HepG2 (cell line): Measurements from ENCODE around the gene ATG2A. TPM values are rescaled to one million over a fixed set of nuclear protein-coding genes. Genes with fewer than 3 reads are reported as not detected.

Experiments used
- CHD2 ChIP-seq: IDR thresholded peaks from 2 replicates; pipeline ENCODE4 v1.6.1; 2011; ENCODE audit warnings: low read depth, low read length, improper control_type of control experiment
- FOSL2 ChIP-seq: sonication (generic); formaldehyde crosslinking; IDR thresholded peaks from 2 replicates; pipeline ENCODE4 v1.4.0; 2020; ENCODE audit warnings: missing genetic modification reagents
- GABPB1 ChIP-seq: IDR thresholded peaks from 2 replicates; pipeline ENCODE4 v1.6.1; 2016; ENCODE audit warnings: mild to moderate bottlenecking, missing genetic modification reagents, moderate library complexity, missing compliant biosample characterization
- HNF4G ChIP-seq, 2 experiments: sonication (generic) in 1 of 2; formaldehyde crosslinking in 1 of 2; IDR thresholded peaks; 2 replicates each; pipeline versions ENCODE4 v1.4.0 to v1.6.1; 2011 to 2020; ENCODE audit warnings: borderline replicate concordance in 2 of 2, low read depth in 2 of 2, mild to moderate bottlenecking in 2 of 2, low read length in 1 of 2, missing genetic modification reagents in 1 of 2, moderate library complexity in 1 of 2
- HNRNPUL1 ChIP-seq: fragments of 200-400 bp; formaldehyde crosslinking; IDR thresholded peaks from 2 replicates; pipeline ENCODE4 v1.6.1; 2017; ENCODE audit warnings: low read depth, mild to moderate bottlenecking, low read length, moderate library complexity
- KAT8 ChIP-seq: IDR thresholded peaks from 2 replicates; pipeline ENCODE4 v1.6.1; 2016; ENCODE audit warnings: missing genetic modification reagents, missing compliant biosample characterization
- MYC ChIP-seq: sonication (generic); formaldehyde crosslinking; IDR thresholded peaks from 2 replicates; pipeline ENCODE4 v1.9.0; 2021; ENCODE audit warnings: missing genetic modification reagents, borderline replicate concordance
- NR2F2 ChIP-seq: IDR thresholded peaks from 2 replicates; pipeline ENCODE4 v1.6.1; 2012; ENCODE audit warnings: low read depth, inconsistent platforms, borderline replicate concordance
- POLR2A ChIP-seq, 2 experiments: IDR thresholded peaks; 2 replicates each; pipeline ENCODE4 v1.6.1; 2011; ENCODE audit warnings: low read depth in 2 of 2, low read length in 2 of 2, mild to moderate bottlenecking in 1 of 2, moderate library complexity in 1 of 2; ENCODE audit not compliant: insufficient read depth in 1 of 2
- RAD21 ChIP-seq: fragments of 450-650 bp; formaldehyde crosslinking; IDR thresholded peaks from 2 replicates; pipeline ENCODE4 v1.5.0; 2020; ENCODE audit warnings: mild to moderate bottlenecking
- SCMH1 ChIP-seq: sonication (generic); formaldehyde crosslinking; IDR thresholded peaks from 2 replicates; pipeline ENCODE4 v1.9.0; 2021; ENCODE audit warnings: missing genetic modification reagents, mild to moderate bottlenecking, borderline replicate concordance
- ZBTB20 ChIP-seq: sonication (generic); formaldehyde crosslinking; IDR thresholded peaks from 2 replicates; pipeline ENCODE4 v1.8.1; 2023; ENCODE audit warnings: missing genetic modification reagents, low read depth, mild to moderate bottlenecking, borderline replicate concordance
- ZNF205 ChIP-seq: IDR thresholded peaks from 2 replicates; pipeline ENCODE4 v1.6.1; 2018; ENCODE audit warnings: missing biosample characterization, missing genetic modification reagents
- ZNF253 ChIP-seq: sonication (generic); formaldehyde crosslinking; IDR thresholded peaks from 2 replicates; pipeline ENCODE4 v1.8.0; 2022; ENCODE audit warnings: mild to moderate bottlenecking, missing genetic modification reagents, borderline replicate concordance
- ZNF256 ChIP-seq: sonication (generic); formaldehyde crosslinking; conservative IDR thresholded peaks from 2 replicates; pipeline ENCODE4 v1.4.0; 2020; ENCODE audit warnings: missing genetic modification reagents
- ZNF44 ChIP-seq: sonication (generic); formaldehyde crosslinking; IDR thresholded peaks from 2 replicates; pipeline ENCODE4 v1.5.1; 2020; ENCODE audit warnings: mild to moderate bottlenecking, missing genetic modification reagents
- ZNF546 ChIP-seq: sonication (generic); formaldehyde crosslinking; conservative IDR thresholded peaks from 2 replicates; pipeline ENCODE4 v1.8.1; 2023; ENCODE audit warnings: mild to moderate bottlenecking, missing genetic modification reagents
- ZNF891 ChIP-seq: sonication (generic); formaldehyde crosslinking; IDR thresholded peaks from 2 replicates; pipeline ENCODE4 v1.5.0; 2020; ENCODE audit warnings: mild to moderate bottlenecking, missing genetic modification reagents
- polyA plus RNA-seq, 8 experiments: library from polyadenylated mRNA; depleted of rRNA in 3 of 8; stranded (reverse) in 7 of 8; unstranded in 1 of 8; fragments of >200 nt; fragmentation: Illumina TruSeq in 4 of 8; extraction: Trizol in 4 of 8; gene quantifications; 2 replicates each; pipeline versions ENCODE4 v1.2.1 to v1.2.3, GENCODE V29; 2011 to 2016; ENCODE audit warnings: low read depth in 4 of 8, missing spikeins in 1 of 8, mixed read lengths in 1 of 8; ENCODE audit not compliant: insufficient read depth in 1 of 8
- total RNA-seq, 5 experiments: library from RNA; depleted of rRNA; stranded (reverse); fragments of >200 nt; fragmentation: Illumina TruSeq; extraction: Trizol; gene quantifications; 2 replicates each; pipeline ENCODE4 v1.2.3, GENCODE V29; 2016; ENCODE audit warnings: low read depth in 1 of 5
- TF ChIP-seq, protein P1 (sequence below): IDR thresholded peaks from 2 replicates; pipeline ENCODE4 v1.6.1; 2018; ENCODE audit warnings: missing genetic modification reagents, mild to moderate bottlenecking, missing compliant biosample characterization
- TF ChIP-seq, protein P2 (sequence below): sonication (generic); formaldehyde crosslinking; IDR thresholded peaks from 2 replicates; pipeline ENCODE4 v1.5.0; 2020; ENCODE audit warnings: mild to moderate bottlenecking, missing genetic modification reagents
- TF ChIP-seq, protein P3 (sequence below): sonication (generic); formaldehyde crosslinking; IDR thresholded peaks from 2 replicates; pipeline ENCODE4 v1.5.1; 2020; ENCODE audit warnings: mild to moderate bottlenecking, missing genetic modification reagents, moderate library complexity

ATG2A gene
- total and polyA plus RNA-seq, 2 of the 13 experiments (the other 11 are each of a cell fraction or from before 2014, with no cell fraction given) = 6.7 to 8.0 TPM

DNA sequence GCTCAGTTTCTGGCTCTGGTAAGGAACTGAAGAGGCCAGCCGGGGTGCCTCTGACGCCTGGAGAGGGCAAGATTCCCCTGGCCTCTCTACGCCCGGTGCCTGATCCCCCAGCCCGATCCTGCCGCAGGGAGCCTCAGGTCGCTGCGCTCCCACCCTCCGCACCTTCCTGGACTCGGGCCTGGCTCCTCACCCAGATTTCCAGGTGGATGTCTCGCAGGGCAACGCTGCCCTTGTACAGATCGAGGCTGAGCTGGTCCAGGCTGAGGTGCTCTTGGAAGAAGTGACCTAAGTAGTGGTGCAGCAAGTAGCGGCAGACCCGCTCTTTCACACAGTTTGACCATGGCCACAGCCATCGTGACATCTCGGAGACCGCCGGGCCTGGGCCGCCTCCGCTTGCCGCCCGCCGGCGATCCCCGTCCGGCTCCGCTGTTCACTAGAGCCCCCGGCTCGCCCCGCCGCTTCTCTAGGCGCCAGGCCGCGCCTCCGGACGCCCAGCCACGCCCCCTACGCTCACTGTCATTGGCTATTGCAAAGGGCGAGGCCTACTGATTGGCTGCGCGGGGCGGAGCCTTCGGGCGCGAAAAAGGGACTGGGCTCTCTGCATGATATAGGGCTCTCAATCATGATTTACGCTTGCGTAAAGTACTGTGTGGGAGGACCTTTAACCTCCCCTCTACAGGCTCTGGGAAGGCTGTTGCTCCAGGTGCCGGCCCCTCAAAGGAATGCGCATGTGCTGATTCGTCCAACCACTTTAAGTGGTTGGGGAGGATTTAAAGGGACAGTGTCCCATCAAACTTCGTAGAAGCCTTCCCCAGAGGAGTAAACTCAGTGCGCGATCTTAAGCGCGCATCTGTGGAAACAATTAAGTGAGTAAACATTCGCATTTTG is at the start of gene ATG2A (continued):
- TF ChIP-seq, protein P1, sequence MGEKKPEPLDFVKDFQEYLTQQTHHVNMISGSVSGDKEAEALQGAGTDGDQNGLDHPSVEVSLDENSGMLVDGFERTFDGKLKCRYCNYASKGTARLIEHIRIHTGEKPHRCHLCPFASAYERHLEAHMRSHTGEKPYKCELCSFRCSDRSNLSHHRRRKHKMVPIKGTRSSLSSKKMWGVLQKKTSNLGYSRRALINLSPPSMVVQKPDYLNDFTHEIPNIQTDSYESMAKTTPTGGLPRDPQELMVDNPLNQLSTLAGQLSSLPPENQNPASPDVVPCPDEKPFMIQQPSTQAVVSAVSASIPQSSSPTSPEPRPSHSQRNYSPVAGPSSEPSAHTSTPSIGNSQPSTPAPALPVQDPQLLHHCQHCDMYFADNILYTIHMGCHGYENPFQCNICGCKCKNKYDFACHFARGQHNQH = no peak; the same call in 1 of the 2 replicates
- TF ChIP-seq GABPB1 (CRISPR knock-in tag) = peak; percentile 80; the same call in 1 of the 2 replicates
- TF ChIP-seq ZNF546 (CRISPR knock-in tag) = peak; percentile 46; the same call in 1 of the 2 replicates
- TF ChIP-seq HNRNPUL1 = no peak
- peak; percentile 73 to 93 for TF ChIP-seq POLR2A (IDR thresholded peaks at IDR 0.05; ENCODE audit: insufficient read depth in 1 of 2, low read depth in 2 of 2, low read length in 2 of 2)
- 0 out of 2 replicates have a peak, but pooled peaks have one; percentile 8 for TF ChIP-seq HNF4G (IDR thresholded peaks at IDR 0.05; ENCODE audit: borderline replicate concordance, low read depth, low read length)
- TF ChIP-seq HNF4G (CRISPR knock-in tag; IDR thresholded peaks at IDR 0.05; ENCODE audit: borderline replicate concordance, low read depth) = no peak
- TF ChIP-seq ZNF205 (CRISPR knock-in tag) = no peak
- no peak for TF ChIP-seq SCMH1 (CRISPR knock-in tag)
- peak; percentile 38; the same call in 1 of the 2 replicates for TF ChIP-seq MYC (CRISPR knock-in tag)
- TF ChIP-seq RAD21 (CRISPR knock-in tag) = peak; percentile 36; the same call in 1 of the 2 replicates
- TF ChIP-seq, protein P2, sequence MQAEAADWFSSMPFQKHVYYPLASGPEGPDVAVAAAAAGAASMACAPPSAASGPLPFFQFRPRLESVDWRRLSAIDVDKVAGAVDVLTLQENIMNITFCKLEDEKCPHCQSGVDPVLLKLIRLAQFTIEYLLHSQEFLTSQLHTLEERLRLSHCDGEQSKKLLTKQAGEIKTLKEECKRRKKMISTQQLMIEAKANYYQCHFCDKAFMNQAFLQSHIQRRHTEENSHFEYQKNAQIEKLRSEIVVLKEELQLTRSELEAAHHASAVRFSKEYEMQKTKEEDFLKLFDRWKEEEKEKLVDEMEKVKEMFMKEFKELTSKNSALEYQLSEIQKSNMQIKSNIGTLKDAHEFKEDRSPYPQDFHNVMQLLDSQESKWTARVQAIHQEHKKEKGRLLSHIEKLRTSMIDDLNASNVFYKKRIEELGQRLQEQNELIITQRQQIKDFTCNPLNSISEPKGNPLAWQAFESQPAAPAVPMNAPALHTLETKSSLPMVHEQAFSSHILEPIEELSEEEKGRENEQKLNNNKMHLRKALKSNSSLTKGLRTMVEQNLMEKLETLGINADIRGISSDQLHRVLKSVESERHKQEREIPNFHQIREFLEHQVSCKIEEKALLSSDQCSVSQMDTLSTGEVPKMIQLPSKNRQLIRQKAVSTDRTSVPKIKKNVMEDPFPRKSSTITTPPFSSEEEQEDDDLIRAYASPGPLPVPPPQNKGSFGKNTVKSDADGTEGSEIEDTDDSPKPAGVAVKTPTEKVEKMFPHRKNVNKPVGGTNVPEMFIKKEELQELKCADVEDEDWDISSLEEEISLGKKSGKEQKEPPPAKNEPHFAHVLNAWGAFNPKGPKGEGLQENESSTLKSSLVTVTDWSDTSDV (CRISPR knock-in tag) = peak; percentile 50
- TF ChIP-seq FOSL2 (CRISPR knock-in tag) = peak; percentile 41; the same call in 1 of the 2 replicates
- TF ChIP-seq ZNF253 (CRISPR knock-in tag) = peak; percentile 44; the same call in 1 of the 2 replicates
- no peak for TF ChIP-seq ZNF256 (CRISPR knock-in tag)
- TF ChIP-seq ZBTB20 (CRISPR knock-in tag) = 0 out of 2 replicates have a peak, but pooled peaks have one; percentile 60
- peak; percentile 82; the same call in 1 of the 2 replicates for TF ChIP-seq KAT8 (CRISPR knock-in tag)
- peak; percentile 34; the same call in 1 of the 2 replicates for TF ChIP-seq ZNF891 (CRISPR knock-in tag)
- TF ChIP-seq ZNF44 (CRISPR knock-in tag) = peak; percentile 51; the same call in 1 of the 2 replicates
- TF ChIP-seq NR2F2 = 0 out of 2 replicates have a peak, but pooled peaks have one; percentile 56
- 0 out of 2 replicates have a peak, but pooled peaks have one; percentile 28 for TF ChIP-seq CHD2
- TF ChIP-seq, protein P3, sequence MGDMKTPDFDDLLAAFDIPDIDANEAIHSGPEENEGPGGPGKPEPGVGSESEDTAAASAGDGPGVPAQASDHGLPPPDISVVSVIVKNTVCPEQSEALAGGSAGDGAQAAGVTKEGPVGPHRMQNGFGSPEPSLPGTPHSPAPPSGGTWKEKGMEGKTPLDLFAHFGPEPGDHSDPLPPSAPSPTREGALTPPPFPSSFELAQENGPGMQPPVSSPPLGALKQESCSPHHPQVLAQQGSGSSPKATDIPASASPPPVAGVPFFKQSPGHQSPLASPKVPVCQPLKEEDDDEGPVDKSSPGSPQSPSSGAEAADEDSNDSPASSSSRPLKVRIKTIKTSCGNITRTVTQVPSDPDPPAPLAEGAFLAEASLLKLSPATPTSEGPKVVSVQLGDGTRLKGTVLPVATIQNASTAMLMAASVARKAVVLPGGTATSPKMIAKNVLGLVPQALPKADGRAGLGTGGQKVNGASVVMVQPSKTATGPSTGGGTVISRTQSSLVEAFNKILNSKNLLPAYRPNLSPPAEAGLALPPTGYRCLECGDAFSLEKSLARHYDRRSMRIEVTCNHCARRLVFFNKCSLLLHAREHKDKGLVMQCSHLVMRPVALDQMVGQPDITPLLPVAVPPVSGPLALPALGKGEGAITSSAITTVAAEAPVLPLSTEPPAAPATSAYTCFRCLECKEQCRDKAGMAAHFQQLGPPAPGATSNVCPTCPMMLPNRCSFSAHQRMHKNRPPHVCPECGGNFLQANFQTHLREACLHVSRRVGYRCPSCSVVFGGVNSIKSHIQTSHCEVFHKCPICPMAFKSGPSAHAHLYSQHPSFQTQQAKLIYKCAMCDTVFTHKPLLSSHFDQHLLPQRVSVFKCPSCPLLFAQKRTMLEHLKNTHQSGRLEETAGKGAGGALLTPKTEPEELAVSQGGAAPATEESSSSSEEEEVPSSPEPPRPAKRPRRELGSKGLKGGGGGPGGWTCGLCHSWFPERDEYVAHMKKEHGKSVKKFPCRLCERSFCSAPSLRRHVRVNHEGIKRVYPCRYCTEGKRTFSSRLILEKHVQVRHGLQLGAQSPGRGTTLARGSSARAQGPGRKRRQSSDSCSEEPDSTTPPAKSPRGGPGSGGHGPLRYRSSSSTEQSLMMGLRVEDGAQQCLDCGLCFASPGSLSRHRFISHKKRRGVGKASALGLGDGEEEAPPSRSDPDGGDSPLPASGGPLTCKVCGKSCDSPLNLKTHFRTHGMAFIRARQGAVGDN = peak; percentile 69
